NCI-H1105 treated with DMSO at 0.1 percent for 48 hours (cell line): Measurements from ENCODE around the gene NUMA1.

Source experiments
- DNase-seq: peaks from one replicate; lab custom pipeline; 2025; lab: John Stamatoyannopoulos, UW

Gene NUMA1

DNA sequence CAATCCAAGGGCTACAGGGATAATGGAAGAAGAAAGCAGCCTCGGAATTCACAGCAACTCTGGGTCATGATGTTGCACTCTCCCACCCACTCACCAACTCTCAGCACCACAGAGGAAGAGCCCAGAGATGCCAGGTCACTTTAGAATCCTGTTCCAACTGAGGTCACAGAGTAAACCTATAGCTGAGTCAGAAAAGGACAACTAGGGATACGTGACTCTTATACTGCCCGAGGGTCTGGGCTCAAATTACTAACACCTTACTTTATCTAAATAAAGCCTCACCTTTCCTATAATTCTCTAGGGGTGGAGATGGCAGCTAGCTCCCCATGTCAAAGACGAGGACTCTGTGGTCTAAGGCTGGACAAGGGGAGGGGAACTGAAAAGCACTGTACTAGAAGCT lies 57.0 kb downstream of the NUMA1 start:
- DNase-seq: no peak

DNA sequence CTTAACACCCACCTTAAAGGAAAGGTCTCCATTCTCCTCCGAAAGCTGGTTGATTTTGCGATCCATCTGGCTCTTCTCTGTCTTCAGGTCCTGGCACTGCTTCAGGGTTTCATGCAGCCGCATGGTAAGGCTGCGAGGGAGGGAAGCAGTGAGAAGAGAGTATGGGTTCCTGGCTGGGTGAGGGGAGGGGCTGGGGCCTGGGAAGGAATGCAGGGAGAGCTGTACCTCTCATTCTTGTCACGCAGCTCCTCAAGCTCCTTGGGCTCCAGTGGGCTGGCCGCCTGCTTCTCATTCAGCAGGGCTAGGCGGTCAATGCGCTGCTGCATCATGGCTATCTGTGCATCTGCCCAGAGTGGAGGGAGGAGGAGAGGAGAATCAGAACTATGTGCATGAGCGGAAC lies 62.2 kb downstream of the NUMA1 start:
- DNase-seq: no peak

DNA sequence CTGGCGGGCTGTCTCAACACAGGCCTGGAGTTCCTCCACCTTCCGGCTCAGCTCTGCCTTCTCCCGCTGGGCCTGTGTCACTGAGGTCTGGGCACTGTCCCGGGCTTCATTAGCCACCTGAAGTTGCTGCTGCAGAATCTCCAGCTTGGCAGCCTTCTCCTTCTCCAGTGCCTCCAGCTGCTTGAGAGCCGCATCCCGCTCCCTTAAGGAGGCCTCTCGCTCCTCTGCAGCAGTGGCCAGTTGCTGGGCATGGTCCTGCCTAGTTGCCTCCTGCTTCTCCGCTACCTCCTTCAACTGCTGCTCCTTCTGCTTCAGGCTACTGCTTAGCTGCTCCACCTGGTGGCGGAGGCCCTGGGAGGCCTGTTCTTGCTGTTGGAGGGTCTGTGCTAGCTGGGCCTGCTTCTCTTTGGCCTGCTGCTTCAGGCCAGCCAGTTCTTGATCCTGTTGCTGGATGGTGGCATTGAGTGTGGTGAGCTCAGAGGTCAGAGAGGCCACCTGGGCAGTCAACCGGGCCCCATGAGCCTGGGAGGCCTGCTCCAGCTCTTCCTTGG lies 64.8 kb downstream of the NUMA1 start:
- DNase-seq: no peak

DNA sequence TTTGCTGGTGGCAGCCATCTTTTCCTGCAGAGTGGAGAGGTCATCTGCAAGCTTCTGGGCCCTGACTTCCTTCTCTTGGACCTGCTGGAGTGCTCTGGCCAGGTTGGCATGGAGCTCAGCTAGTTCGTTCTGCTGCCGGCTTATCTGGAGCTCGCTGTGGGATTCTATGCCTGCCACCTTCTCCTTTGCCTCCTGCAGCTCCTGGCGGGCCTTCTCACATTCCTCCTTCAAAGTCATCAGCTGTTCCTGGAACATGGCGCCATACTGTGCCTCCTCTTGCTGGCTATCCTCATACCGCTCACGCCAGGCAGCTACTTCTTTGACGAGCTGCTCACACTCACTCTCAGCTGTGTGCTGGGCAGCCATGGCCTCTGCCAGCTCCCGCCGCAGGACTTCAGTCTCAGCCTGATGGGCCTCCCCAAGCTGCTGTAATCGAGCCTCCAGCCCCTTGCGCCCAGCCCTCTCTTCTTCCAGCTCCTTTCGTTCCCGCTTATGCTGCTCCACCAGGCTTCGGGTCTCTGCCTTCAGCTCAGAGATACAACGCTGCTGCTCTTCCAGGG lies 65.5 kb downstream of the NUMA1 start:
- no peak for DNase-seq

DNA sequence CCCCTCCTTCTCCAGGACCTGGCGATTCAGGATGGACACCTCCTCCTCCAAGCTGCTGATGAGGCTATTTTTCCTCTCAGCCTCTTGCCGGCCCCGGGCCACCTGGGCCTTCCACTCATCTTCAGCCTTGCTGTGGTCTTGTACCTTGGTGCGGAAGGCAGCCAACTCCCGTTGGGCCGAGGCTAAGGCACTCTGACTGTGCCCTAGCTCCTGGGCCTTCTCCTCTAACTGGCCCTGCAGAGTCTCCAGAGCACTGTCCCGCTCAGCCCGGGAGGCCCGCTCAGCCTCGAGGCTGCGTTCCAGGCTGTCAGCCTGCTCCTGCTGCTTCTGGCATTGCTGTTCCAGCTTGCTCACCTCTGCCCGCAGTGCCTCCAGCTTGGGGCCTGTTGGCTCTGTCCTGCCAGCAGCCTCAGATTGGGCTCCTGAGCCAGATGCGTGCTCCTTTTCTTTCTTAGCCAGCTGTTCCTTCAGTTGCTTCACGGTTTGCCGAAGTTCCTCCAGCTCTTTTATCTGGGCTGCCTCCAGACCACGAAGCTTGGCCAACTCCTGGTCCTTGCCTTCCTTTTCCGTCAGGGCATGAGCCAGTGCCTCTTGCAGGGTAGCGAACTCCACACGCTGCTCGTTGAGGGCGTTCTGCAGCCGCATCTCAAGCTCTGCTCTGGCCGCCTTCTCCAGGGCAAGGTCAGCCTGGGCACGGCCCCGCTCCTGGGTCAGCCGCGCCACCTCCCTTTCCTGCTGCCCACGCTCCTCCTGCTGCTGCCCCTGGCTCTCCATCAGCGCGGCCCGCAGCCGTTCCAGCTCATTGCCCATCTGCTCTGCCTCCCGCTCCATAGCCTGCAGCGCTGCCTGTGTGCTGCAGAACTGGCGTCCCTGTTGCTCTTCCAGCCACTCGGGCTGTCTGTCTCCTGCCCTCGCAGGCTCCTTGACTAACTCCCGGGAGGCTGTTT lies 66.3 kb downstream of the NUMA1 start:
- no peak for DNase-seq

DNA sequence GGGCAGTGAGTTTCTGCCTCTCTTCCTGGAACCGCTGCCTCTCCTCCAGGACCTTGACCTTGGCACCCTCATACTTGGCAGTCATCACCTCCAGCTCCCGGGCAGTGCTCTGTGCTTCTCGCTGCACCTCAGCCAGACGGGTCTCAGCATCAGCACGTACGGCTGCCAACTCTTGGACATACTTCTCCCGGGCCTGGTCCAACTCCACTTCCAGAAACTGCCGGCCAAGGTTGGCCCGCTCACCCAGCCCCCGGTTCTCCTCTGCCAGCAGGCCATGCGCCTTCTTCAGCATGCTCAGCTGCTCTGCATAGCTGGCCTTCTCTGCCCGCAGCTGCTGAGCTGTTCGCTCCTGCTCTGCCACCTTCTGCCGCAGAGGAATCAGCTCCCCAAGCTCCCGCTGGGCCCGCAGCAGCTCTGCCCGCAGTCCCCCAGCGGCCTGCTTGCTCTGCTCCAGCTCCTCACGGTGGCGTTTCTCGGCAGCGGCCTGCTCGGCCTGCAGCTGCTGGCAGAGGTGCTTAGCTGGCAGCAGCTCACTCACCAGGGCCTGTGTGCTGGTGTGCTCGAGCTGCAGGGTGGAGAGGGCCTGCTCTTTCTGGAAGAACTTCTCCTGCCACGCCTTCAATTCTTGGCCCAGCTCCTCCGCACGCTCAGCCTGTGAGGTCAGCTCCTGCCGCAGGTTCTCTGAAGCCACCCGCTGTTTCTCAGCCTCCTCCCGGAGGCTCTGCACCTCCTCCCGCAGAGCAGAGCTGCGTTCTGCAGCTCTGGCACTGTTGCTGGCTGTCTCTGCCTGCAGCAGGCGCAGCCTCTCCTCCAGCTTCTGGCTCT lies 67.2 kb downstream of the NUMA1 start:
- DNase-seq: no peak

DNA sequence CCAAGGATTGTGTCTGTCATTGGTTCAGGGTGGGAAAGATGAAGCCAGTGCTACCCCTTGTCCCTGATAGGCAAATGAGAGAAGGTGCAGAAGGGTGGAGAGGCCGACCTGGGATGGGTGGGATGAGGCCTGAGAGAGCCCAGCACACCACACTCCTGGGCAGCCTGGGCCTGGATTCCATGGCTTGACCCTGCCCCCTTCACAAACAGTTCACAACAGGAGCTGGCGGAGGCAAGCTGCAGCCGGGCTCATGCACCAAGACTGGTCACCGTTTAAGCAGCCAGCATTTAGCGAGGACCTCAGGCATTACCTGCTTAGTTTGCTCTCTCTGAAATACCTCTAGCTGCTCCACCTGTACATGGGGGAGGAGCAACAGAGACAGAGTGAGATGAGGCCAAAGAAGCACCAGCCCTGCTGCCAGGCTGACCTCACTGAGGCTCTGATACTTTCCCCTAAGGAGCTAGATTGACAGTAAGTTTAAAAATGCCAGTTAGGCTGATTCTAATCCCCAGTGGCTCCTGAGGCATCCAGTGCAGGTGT lies 68.2 kb downstream of the NUMA1 start:
- DNase-seq: no peak

DNA sequence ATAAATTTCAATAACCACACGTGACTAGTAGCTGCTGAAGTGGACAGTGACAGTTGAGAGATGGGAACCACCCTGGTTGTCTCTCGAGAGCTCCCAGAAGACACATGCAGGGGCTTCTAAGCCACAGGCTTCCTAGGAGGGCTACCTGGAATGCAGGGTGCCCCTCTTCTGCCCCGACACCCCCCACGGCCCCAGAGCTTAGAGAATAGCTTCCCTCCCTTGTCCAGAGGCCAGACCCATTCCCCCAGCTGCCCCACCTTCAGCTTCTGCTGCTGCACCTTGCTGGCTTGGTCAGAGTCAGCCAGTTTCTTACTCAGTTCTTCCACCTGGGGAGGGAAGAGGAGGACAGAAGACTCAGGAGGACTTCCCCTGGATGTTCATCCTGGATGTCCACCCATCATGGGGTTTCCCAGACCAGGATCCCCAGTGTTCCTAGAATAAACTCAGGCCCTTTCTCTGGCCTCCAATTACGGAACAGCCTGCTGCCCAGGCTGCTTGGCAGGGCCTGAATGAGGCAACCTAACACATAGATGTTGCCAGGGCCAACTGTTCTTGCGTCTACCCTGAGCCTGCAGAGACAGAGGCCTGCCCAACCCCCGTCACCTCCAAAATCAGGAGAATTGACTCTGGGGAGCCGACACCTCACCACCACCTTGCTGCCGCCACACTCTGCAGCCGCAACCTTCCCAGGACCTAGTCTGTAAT lies 69.7 kb downstream of the NUMA1 start:
- no peak for DNase-seq

DNA sequence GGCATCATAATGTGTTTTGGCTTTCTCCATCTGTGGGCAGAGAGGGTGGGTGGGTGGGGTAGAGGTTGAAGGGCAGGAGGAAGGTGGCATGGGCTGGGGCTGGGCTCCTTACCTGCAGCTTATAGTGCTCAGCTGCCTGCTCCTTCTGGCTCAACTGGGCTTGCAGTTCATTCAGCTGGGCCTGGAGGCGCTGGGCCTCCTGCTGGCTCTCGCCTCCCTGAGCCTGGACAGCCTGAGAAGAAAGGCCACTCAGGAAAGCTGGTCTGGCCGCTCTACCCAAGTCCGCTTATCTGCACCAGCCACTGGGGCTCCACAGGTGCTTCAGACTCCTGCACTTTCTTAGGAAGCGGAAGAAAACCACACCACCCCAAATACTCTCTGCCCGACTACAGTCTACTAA lies 71.2 kb downstream of the NUMA1 start:
- no peak for DNase-seq

DNA sequence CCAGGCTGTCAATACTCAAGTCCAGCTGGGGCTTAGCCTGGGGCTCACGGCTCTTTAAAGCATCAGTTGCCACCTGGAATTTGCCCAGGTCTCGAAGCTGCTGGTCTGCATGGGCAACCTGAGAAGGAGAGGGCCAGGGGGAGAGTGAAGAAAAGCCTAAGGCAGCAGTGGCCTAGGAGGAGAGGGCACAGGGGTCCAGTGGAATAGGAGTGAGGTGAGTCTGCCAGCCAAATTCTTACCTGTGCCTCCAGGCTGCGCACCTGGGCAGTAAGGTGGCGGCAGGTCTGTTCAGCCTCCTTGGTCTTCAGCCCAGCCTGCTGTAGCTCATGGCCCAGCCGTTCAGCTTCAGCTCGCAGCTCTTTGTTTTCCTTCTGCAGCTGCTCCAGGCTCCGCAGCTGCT lies 71.6 kb downstream of the NUMA1 start:
- no peak for DNase-seq

DNA sequence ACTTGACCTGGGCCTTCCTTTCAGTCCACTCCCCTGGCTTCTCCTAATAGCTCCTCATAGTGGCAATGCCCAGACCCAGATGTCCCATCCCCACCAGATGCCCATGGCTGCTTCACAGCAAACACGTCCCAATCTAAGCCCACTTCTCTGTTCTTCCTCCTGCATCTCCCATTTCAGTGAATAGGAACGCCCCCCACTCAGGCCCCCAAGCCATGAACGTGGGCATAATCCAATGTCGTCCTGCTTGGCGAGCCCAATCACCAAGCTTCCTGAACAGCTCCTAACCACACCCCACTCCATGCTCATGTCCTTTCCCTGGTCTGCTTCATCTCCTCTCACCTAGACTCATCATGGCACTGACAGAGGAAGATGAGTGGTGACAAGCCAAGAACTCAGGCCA lies 72.8 kb downstream of the NUMA1 start:
- no peak for DNase-seq

DNA sequence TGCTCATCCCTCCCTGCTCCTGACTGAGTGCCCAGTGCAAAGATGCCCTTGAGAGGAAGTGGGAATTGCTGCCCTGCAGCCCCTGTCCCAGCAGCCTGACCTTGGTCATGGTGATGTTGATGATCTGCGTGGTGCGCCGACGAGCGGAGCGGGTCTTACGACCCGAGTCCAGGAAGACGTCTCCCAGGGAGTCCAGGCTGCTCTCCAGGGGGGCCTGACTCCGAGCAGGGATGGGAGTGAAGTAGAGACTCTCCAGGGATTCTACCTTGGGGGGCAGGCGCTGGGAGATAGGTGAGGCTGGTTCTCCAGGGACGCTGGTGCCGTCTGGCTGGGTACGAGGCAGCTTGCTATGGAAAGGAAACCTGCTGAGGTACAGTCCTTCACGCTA lies 73.3 kb downstream of the NUMA1 start:
- no peak for DNase-seq

DNA sequence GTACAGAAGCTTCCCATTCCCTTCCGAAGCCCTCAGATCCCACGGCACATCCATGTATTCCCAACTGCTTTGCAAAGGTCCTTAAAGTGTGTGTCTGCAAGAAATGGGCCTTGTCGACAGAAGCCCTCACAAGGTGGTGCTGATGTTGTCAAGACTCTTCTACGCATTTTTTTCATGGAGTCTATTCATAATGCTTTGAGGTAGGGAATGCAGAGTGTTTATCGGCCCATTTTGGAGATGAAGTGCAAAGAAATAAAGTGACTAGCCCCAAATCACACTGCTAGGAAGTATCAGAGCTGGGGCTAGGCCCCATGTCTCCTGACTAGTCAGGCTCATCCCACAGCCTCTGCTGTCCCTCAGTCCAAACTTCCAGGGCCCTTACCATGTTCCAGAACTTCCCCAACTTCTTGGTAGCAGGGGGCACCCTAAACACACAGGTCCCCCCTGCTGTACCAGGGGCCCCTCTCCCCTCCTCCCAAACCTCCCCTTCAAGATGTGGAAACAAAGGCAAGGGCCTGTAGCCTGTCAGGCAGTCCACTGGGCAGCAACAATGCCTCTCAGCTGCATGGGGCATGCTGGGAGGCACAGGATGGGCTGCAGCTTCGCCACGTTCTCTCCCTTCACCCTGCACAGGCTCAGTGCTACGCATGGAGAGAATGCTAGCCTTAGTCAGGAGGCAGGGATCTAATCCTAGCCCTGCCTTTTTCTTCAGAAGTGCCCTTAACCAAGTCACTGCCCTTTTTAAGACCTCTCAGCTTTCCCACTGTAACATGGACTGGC lies 73.8 kb downstream of the NUMA1 start:
- no peak for DNase-seq

DNA sequence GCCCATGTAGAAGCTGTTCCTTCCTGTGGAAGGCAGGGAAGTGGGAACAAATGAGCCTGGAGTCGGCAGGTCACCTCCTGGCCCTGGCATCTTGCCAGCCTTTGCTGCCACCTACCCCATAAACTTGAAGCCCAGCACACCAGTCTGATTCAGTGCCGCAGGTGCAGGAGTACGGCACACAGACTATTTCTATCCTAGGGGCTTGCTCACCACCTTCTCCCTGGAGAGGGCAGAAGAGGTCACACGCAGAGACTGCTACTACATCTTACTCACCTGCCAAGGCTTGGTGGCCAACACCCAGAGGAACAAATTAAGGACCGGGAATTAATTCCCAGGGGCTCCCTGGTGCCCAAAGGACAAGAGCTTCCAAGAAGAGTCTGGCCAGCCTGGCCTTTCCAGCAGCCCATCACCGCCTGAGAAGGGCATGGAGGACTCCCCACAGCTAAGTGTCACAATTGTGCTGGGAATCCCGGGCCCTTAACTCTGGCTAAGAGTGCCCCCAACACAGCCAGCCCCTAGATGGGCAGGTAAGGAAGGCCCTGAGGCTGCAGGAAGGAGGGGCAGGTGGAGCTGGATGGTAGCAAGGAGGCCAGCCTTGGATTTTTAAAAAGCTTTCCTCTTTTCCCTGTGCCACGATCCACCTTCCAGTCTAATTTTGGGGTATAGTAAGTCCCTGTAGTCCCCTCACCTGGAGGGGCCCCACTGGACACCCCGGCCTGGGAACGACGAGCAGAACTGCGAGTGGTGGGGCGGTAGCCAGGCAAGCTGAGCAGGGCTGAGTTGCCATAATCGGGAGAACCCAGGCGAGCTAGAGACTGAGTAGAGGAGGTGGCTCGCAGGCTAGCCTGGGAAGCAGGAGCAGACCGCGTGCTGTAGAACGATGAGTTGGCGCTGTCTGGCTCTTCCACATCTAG lies 74.7 kb downstream of the NUMA1 start:
- DNase-seq: peak; percentile 47

DNA sequence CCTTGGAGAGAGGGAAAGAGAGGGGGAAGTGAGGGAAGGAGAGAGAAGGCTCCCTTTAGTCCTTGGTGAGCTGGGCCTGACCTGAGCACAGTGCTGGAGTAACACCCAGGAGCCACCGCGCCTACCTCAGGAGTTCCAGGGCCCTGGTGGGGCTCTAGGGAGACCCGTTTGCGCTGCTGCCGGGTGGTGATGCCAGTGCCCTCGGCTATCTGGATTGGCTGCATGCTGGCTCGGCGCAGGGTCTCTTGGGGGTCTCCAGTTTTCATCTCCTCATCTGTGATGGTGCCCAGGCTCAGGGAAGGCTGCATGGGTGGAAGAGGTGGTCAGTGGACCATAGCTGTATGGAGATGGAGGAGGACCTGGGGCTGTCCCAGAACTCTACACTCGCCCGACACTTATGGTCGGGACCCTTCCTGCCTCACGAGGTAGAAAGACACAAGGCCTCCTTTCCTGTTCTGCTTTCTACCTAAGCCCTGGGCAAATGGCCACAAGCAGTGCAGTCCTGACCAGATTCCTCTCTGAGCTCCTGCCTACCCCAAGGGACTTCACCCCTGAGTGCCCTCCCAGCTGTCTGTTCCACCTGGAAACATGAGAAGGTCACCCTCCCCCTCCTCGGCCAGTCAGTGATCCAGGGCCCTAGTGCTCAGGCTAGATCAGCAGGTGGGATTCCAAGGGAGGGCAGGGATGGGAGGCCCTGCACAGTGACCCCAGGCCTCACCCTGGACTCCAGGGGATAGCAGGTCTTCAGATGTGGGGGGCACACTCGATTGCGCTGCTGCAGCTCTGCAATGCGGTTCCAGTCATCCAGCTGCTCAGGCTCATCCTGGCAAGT lies 75.6 kb downstream of the NUMA1 start:
- no peak for DNase-seq

DNA sequence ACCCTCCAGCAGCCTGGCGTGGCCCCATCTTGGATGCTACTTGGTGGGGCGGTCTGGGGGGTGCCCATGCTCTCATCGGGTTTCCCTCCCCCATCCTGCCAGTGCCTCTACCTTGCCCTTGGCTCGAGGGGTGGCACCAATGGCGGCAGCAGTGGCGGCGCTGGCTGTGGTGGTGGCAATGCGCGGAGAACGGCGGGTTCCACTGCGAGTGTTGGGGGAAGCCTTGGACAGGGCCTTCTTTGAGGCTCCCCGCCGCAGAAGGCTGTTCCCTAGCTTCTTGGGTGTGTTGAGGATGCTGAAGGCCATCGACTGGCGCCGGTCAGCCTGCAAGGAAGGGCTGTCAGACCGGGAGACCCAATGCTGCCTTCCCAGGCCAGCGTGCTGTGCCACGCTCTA lies 76.6 kb downstream of the NUMA1 start:
- DNase-seq: no peak

DNA sequence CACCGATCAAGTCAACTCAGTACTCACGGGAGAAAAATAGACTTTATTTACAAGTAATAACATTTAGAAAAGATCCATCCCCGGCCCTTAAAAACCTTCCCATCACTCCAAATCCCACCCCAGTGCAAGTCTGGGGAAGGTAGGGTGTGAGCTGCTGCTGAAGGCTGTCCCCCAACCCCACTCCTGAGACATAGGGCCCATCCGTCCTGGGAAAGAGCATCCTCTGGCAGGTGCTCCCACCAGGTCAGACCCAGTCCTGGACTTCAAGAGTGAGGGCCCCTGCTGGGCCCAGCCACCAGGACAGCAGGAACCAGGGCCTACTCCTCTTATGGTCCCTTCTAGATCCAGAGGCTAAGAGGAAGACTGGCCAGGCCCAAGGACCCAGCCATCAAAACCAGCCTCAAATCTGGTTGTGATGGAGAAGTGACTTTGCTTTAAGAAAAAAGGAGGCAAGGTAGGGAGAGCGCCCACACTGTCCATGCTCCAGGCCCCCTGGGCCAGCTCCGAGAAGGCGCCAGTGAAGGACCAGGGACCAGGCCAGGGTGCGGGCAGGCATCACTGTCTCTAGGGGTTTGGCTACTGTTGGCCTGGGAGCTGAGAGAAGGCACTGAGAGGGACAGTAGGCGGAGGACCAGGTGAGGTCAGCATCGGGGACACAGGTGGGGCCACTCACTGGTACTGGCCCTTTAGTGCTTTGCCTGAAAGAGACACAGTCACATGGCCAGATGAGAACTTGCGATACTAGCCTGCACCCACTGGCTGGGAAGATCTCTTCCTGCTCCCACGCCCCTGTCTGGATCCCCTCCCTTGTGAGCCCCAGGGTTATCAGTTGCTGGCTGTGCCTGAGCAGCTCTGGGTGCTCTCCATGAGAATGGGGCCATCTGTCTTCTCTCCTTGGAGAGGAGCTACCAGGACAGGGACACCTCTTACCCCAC lies 77.2 kb downstream of the NUMA1 start:
- no peak for DNase-seq
